GM18519 (cell line): ENCODE data around the gene SARNP.
"Not testable (repeated sequence)": the region's sequence is repeated elsewhere in the genome, so short reads cannot be mapped to it uniquely, and the experiment has no call there.

Experiments
- ATAC-seq: cut with Tn5 transposase; IDR thresholded peaks from one replicate; pipeline ENCODE4 v1.9.1; 2021; ENCODE audit warnings: mild to moderate bottlenecking, moderate library complexity; ENCODE audit not compliant: unreplicated experiment, low FRiP score

Gene SARNP

GRCh38 chr12:55817345-55818139 lies at the start of gene SARNP, which contains the start of gene ORMDL2:
Gene SARNP (minus strand): TSS chr12:55817724. CDS start chr12:55817701, 23 bp downstream.
Gene ORMDL2 (plus strand): TSS chr12:55818041. CDS start chr12:55819000, 959 bp downstream.
- ATAC-seq, result peak; percentile 96

DNA sequence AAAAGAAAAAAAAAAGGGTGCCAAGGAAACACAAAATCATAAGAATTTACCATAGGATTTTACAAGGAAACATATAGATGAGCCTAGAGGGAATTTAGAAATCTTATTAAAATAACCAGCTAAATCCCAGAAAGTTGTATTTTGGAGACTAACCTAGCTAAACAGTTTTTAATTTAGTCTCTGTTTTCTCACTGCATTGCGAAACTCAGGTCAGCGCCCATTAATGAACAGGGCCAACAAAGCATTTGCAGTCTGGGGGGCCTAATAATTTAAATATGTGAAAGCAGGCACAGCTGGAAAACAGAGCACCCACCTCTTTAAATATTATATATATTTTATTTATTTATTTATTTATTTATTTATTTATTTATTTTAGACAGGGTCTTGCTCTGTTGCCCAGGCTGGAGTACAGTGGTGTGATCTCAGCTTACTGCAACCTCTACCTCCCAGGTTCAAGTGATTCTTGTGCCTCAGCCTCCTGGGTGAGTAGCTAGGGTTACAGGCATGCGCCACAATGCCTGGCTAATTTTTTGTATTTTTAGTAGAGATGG lies 49.0 kb upstream of the SARNP start:
- not testable (repeated sequence) for ATAC-seq

- no peak for ATAC-seq
Measured at GRCh38 chr12:55865327-55865726, 47.8 kb upstream of the SARNP start.

- ATAC-seq, result not testable (repeated sequence)
Measured at GRCh38 chr12:55862931-55863330, 45.4 kb upstream of the SARNP start.

GRCh38 chr12:55862286-55862685 lies 44.8 kb upstream of the SARNP start:
- no peak for ATAC-seq

DNA sequence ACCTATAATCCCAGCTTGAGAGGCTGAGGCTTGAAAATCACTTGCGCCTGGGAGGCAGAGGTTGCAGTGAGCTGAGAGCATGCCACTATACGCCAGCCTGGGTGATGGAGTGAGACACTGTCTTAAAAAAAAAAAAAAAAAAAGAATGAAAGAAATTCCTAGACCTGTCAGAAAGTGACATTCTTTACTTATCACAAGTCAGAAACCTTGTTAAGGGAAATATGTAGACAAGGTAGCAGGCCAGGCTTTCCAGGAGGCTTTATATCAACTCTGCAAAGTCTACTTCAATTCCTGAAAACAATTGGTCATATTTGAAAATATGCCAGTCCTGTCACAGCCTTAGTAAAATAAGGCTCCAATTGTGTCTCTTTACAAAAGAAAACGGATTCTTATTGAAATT lies 44.3 kb upstream of the SARNP start:
- no peak for ATAC-seq

DNA sequence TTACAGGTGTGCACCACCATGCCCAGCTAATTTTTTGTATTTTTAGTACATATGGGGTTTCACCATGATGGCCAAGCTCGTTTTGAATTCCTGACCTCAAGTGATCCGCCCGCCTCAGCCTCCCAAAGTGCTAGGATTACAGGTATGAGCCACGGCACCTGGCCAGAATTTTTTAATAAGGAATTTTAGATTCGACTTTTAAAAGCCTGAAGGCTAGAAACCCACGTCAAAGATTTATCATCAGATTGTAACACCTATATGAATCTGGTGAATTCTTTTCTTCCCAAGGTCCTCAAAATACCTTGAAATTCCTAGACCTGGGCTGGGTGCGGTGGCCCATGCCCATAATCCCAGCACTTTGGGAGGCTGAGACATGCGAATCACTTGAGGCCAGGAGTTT lies 43.9 kb upstream of the SARNP start:
- no peak for ATAC-seq

DNA sequence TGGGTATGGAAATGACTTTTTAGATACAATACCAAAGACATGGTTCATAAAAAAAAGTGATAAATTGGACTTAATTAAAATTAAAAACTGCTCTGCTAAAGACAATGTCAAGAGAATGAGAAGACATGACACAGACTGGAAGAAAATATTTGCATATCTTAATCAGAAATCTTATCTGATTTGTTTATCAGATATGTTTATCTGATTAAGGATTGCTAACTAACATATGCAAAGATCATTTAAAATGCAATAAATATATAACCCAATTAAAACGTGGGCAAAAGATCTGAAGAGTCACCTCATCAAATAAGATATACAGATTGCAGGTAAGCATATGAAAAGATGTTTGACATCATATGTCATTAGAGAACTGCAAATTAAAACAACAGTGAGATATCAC lies 35.2 kb upstream of the SARNP start:
- ATAC-seq, result no peak

DNA sequence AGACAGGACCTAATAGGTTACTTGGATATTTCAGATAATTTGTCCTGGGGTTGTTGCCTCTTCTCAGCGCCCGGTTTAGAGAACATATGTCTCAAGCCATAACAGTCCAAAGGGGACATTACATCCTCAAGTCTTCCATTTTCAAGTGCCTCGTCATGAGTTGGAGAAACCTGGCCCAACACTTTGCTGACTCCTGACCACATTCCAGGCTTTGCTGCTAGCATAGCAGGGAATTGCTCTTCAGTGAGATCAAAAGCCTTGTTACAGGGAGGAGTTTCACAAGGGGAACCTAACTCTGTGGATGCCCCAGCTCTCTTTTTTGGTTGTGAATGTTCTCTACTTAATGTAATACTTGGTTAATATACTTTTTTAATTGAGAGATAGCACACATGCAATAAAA lies 33.4 kb upstream of the SARNP start:
- ATAC-seq, result no peak

GRCh38 chr12:55850401-55850800 lies 32.9 kb upstream of the SARNP start:
- no peak for ATAC-seq

- ATAC-seq, result no peak
Measured at GRCh38 chr12:55849616-55850343, 32.3 kb upstream of the SARNP start.

- no peak for ATAC-seq
Measured at GRCh38 chr12:55847603-55848291, 30.2 kb upstream of the SARNP start.

- no peak for ATAC-seq
Measured at GRCh38 chr12:55847033-55847432, 29.5 kb upstream of the SARNP start.

DNA sequence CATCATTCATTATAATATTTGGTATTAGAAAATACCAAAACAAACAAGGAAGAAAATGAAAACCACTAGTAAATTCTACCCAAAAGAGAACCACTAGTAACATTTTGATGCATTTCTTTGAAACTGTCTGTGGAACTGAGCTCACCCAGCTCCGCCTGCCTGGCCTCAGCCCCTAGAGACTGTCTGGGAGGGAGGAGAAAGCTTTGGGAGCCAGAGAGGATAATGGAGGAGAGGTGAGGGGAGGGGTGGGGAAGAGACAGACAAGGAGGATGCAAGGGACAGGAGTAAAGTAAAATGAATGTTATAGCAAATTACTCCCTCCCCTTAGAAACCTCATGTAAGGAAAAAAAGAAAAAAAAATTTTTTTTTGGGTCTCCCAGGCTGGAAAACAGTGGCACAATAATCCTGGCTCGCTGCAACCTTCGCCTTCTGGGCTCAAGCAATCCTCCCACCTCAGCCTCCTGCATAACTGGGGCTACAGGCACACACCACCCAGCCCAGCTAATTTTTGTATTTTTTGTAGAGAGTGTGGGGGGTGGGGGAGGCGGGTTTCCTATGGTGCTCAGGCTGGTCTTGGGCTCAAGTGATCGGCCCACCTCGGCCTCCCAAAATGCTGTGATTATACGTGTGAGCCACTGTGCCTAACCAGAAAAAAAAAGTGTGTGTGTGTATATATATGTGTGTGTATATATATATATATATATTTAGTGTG lies 28.4 kb upstream of the SARNP start:
- ATAC-seq, result no peak

DNA sequence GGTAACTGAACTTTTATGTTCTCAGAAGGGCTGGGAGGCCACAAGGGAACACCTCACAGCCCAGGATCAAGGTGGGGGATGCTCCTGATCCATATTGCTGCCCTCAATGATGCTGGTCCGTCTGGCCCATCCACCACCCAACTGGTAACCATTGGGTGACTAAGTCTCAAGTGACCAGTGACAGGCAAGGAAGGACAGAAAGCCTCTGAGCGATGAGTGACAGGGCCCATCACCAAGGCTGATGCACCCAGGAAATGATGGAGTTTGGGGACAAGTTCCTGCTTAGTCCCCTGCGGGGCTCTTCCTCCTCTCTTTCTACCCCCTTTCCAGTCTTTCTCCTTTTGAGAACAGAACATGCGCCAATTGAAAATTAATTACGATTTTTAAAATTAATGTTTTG lies 27.8 kb upstream of the SARNP start:
- ATAC-seq, result no peak

DNA sequence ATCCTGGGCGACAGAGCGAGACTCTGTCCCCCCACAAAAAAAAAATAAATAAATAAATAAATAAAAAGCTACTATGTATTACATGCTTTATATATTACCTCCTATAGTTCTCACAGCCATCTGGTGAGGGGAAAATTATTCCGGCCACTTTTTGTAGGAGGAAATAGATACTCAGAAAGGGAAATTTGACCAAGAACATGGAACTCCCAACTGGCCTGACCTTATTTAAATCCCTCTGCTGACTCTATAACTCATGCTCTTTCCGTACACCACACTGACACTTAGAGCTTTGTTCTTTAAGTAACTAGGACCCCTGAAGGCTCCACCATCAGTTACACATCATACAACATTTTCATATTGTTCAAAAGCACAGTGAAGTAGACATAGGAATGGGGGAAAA lies 27.4 kb upstream of the SARNP start:
- no peak for ATAC-seq

GRCh38 chr12:55843431-55843830 lies 25.9 kb upstream of the SARNP start:
- no peak for ATAC-seq

DNA sequence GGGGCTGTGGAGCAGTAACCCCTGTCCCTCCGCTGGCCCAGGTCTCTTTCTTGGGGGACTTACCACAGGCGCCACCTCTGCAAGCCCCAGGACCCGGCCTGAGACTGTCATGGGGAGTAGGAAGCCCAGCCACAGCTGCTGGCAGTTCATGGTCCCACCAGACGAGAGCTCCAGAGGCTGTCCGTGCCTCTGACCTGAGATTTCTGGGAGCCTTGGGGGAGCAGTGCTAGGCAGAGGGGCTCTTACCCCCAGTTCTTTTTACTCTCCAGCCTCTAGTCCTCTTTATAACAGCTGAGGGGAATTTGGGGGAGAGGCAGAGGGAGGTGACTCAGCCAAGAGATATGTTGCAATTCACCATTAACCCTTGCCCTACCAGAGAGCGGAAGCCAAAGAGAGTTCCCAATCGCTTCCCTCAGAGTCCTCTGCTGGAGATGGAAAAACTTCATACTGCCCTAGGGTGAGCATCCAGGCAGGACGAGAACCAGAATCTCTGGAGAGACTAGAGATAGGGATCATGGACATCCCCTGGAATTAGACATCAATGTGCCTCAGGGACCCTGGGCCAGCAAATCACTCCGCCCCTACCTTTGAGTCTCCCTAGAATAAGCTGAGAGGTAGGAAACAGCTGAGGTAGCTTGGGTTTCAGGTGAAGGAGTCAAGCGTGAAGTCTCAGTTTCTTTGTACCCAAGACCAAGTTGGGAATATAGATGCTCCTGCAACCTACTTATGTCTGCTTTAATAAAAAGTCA lies 25.3 kb upstream of the SARNP start, which contains the start of gene MMP19:
TSS of gene MMP19 (minus strand) at position 256 of the 749 bp plus-strand sequence. CDS start at position 150, 106 bp downstream.
- ATAC-seq, result no peak

DNA sequence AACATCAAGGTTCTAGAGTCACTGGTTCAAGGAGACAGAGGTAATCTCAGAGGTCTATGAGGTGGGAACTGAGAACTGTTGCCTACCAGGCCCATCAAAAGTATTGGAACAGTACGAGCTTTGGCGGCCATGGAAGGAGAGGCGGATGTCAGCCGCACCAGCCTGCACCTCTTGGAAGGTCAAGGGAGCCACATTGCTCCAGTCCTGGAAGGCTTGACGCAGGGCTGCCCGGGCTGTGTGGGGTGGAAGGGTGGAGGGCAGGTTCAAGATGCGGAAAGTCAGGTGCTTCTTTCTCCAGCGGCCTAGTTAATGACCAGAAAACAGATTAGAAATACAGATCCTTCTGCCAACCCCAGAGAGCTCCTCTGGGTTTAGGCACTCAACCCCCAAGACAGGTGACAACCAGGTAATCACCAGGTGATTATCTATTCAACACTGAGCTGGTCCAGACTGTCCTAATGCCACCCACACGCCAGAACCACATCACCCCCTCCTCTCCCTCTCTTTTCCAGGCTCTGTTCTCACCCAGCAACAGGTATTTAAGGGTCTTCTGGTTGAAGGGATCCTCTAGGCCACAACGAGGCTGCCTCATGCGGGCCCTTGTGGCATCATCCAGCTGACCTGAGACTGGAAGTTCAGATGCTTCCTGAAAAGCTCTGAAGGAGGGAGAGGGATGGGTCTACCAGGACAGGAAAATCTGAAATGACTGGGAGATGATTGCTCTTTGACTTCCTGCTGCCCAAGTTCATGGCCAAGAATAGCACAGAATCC lies 23.2 kb upstream of the SARNP start:
- no peak for ATAC-seq
